Measurements from ENCODE around the gene HRCT1.
A peak's percentile ranks its signal among the peaks of the same experiment; 100 is the strongest.

The HRCT1 gene

GRCh38 chr9:35858458-35858857 lies 47.5 kb upstream of the HRCT1 start:
- TF ChIP-seq EZH2phosphoT487 (IDR thresholded peaks at IDR 0.05; ENCODE audit: borderline replicate concordance): no peak
- TF ChIP-seq CTCF (conservative IDR thresholded peaks at IDR 0.05; ENCODE audit: low read length): no peak
- Histone ChIP-seq H3K36me3 (ENCODE audit: insufficient read depth, low read length) (no peaks in the 10 kb centered on the region), H3K27me3 (ENCODE audit: insufficient read depth, low read length, poor library complexity, severe bottlenecking) (no peaks in the 10 kb centered on the region), H3K9ac (ENCODE audit: low read depth, low read length, poor library complexity, severe bottlenecking) (no peak overlapping the region), H3K79me2 (ENCODE audit: insufficient read depth, low read length) (no peaks in the 10 kb centered on the region), H3K9me3 (ENCODE audit: insufficient read depth, low read depth, low read length) (no peaks in the 10 kb centered on the region), H4K20me1 (ENCODE audit: insufficient read depth, low read length, poor library complexity, severe bottlenecking) (no peaks in the 10 kb centered on the region), H3K4me1 (ENCODE audit: insufficient read depth, low read length, poor library complexity, severe bottlenecking) (no peaks in the 10 kb centered on the region), H3K4me2 (ENCODE audit: low read depth, low read length, poor library complexity, severe bottlenecking) (no peak overlapping the region), H3K4me3 (ENCODE audit: low read length, poor library complexity, severe bottlenecking) (no peak overlapping the region), H3K9me2 (replicated peaks; ENCODE audit: low read depth, low read length) (no peaks in the 10 kb centered on the region), H2AFZ (ENCODE audit: low read length) (no peak overlapping the region), H3F3A (ENCODE audit: low read depth) (no peaks in the 10 kb centered on the region)

GRCh38 chr9:35859310-35859989 lies 46.6 kb upstream of the HRCT1 start:
- no peak overlapping the region for H2AFZ ChIP-seq (ENCODE audit: low read length)

GRCh38 chr9:35859990-35860339 lies 46.0 kb upstream of the HRCT1 start:
- no peak for TF ChIP-seq EZH2phosphoT487 (IDR thresholded peaks at IDR 0.05; ENCODE audit: borderline replicate concordance)
- TF ChIP-seq CTCF (conservative IDR thresholded peaks at IDR 0.05; ENCODE audit: low read length): no peak
- no peaks in the 10 kb centered on the region for H3K36me3 ChIP-seq (ENCODE audit: insufficient read depth, low read length)
- H3K27me3 ChIP-seq (ENCODE audit: insufficient read depth, low read length, poor library complexity, severe bottlenecking): no peaks in the 10 kb centered on the region
- H3K9ac ChIP-seq (ENCODE audit: low read depth, low read length, poor library complexity, severe bottlenecking): no peak overlapping the region
- H3K4me2 ChIP-seq (ENCODE audit: low read depth, low read length, poor library complexity, severe bottlenecking): no peak overlapping the region
- H3K4me3 ChIP-seq (ENCODE audit: low read length, poor library complexity, severe bottlenecking): no peak overlapping the region
- no peaks in the 10 kb centered on the region for H3F3A ChIP-seq (ENCODE audit: low read depth)
- no peaks in the 10 kb centered on the region for H4K20me1 ChIP-seq (ENCODE audit: insufficient read depth, low read length, poor library complexity, severe bottlenecking)
- no peaks in the 10 kb centered on the region for H3K4me1 ChIP-seq (ENCODE audit: insufficient read depth, low read length, poor library complexity, severe bottlenecking)
- H3K79me2 ChIP-seq (ENCODE audit: insufficient read depth, low read length): no peaks in the 10 kb centered on the region
- no peaks in the 10 kb centered on the region for H3K9me3 ChIP-seq (ENCODE audit: insufficient read depth, low read depth, low read length)
- H2AFZ ChIP-seq (ENCODE audit: low read length): no peak overlapping the region
- no peaks in the 10 kb centered on the region for H3K9me2 ChIP-seq (replicated peaks; ENCODE audit: low read depth, low read length)

More at GRCh38 chr9:35859310-35859989, 46.6 kb upstream of the HRCT1 start:
- peak; percentile 41; the same call in 1 of the 2 replicates for TF ChIP-seq CTCF (conservative IDR thresholded peaks at IDR 0.05; ENCODE audit: low read length)
- no peak for TF ChIP-seq EZH2phosphoT487 (IDR thresholded peaks at IDR 0.05; ENCODE audit: borderline replicate concordance)
- Histone ChIP-seq H3K4me1 (ENCODE audit: insufficient read depth, low read length, poor library complexity, severe bottlenecking) (no peaks in the 10 kb centered on the region), H3K9me2 (replicated peaks; ENCODE audit: low read depth, low read length) (no peaks in the 10 kb centered on the region), H3K79me2 (ENCODE audit: insufficient read depth, low read length) (no peaks in the 10 kb centered on the region), H3K9me3 (ENCODE audit: insufficient read depth, low read depth, low read length) (no peaks in the 10 kb centered on the region), H3F3A (ENCODE audit: low read depth) (no peaks in the 10 kb centered on the region), H3K4me2 (ENCODE audit: low read depth, low read length, poor library complexity, severe bottlenecking) (no peak overlapping the region), H3K36me3 (ENCODE audit: insufficient read depth, low read length) (no peaks in the 10 kb centered on the region), H3K9ac (ENCODE audit: low read depth, low read length, poor library complexity, severe bottlenecking) (no peak overlapping the region), H3K4me3 (ENCODE audit: low read length, poor library complexity, severe bottlenecking) (no peak overlapping the region), H4K20me1 (ENCODE audit: insufficient read depth, low read length, poor library complexity, severe bottlenecking) (no peaks in the 10 kb centered on the region), H3K27me3 (ENCODE audit: insufficient read depth, low read length, poor library complexity, severe bottlenecking) (no peaks in the 10 kb centered on the region)
